ENCODE data around the gene BOLA2B.
A peak's percentile ranks its signal among the peaks of the same experiment; 100 is the strongest.

The BOLA2B gene

GRCh38 chr16:30143347-30143702 is 50.1 kb downstream of the BOLA2B start:
- H3K27ac ChIP-seq, result peak overlapping the region; percentile 61
- no peaks in the 10 kb centered on the region for H3K27me3 ChIP-seq

More at GRCh38 chr16:30143347-30143702, 50.1 kb downstream of the BOLA2B start:
- no peaks in the 10 kb centered on the region for H3K36me3 ChIP-seq
- TF ChIP-seq CTCF (IDR thresholded peaks at IDR 0.05), result peak; percentile 0
- no peak overlapping the region for H3K4me3 ChIP-seq (ENCODE audit: low read depth in 1 of 2, low read length in 1 of 2)
- no peaks in the 10 kb centered on the region for H3K9me3 ChIP-seq
- peaks cover 71 to 78% of the 10 kb centered on the region in 2 experiments for H3K4me1 ChIP-seq (ENCODE audit: control insufficient read depth in 1 of 2, insufficient read depth in 1 of 2, low read depth in 1 of 2, low read length in 1 of 2)

All from neutrophil (primary cell).